Measurements from ENCODE around the gene CD320. TPM values are rescaled to one million over a fixed set of nuclear protein-coding genes. Genes with fewer than 3 reads are reported as not detected.
"Not testable (repeated sequence)": the region's sequence is repeated elsewhere in the genome, so short reads cannot be mapped to it uniquely, and the experiment has no call there.

The CD320 gene
- 10 to 100 TPM; 17.0 to 47.1 (median 38.7) TPM for total RNA-seq
- total RNA-seq (2013) = 23.5 TPM

- Mint-ChIP-seq H3K36me3 (no peaks in the 10 kb centered on the region), H3K4me3 (peak within 1 kb of the TSS; percentile 86), H3K27ac (peak within 1 kb of the TSS; percentile 74 to 85), H3K4me1 (peaks cover 32 to 41% of the 10 kb centered on the region in 2 donors), H3K27me3 (ENCODE audit: low read depth in 2 of 2) (no peaks in the 10 kb centered on the region), H3K9me3 (no peaks in the 10 kb centered on the region)
- DNase-seq (peak; percentile 76 to 92), ATAC-seq (peak; percentile 86 to 93 (median 89))
- Histone ChIP-seq H3K36me3 (ENCODE audit: control insufficient read depth, insufficient read depth, low read length) (peaks cover 22% of the 10 kb centered on the region), H3K4me1 (ENCODE audit: control insufficient read depth, insufficient read depth, low read length) (peaks cover 47% of the 10 kb centered on the region), H3K27ac (ENCODE audit: low read length) (peak within 1 kb of the TSS; percentile 27), H3K9me3 (ENCODE audit: control insufficient read depth, insufficient read depth, low read length) (no peaks in the 10 kb centered on the region), H3K4me3 (ENCODE audit: low read length) (peak within 1 kb of the TSS; percentile 58), H3K27me3 (ENCODE audit: control insufficient read depth, insufficient read depth, low read length) (no peaks in the 10 kb centered on the region)
- 1% methylated on average over 61 of the region's 63 CpGs for WGBS (ENCODE audit: insufficient coverage)
- no peak for TF ChIP-seq CTCF (IDR thresholded peaks at IDR 0.05)
- intact Hi-C loops (cut with micrococcal nuclease) = loop anchor here (1.0 to 5.0 kb wide), 2 partner anchors 13 to 1111 kb away; partner anchors contain the start of genes NDUFA7 and RPS28
Observed at GRCh38 chr19:8307965-8308866, at the start of gene CD320. TSS of gene CD320 (minus strand) at chr19:8308358. CDS start at chr19:8308290, 68 bp downstream.

GRCh38 chr19:8357007-8357521 lies 48.9 kb upstream of the CD320 start:
- Histone ChIP-seq H3K27me3 (ENCODE audit: control insufficient read depth, insufficient read depth, low read length) (peaks cover 5% of the 10 kb centered on the region), H3K36me3 (ENCODE audit: control insufficient read depth, insufficient read depth, low read length) (no peaks in the 10 kb centered on the region), H3K4me1 (ENCODE audit: control insufficient read depth, insufficient read depth, low read length) (peaks cover 9% of the 10 kb centered on the region), H3K27ac (ENCODE audit: low read length) (no peak overlapping the region), H3K4me3 (ENCODE audit: low read length) (no peak overlapping the region), H3K9me3 (ENCODE audit: control insufficient read depth, insufficient read depth, low read length) (no peaks in the 10 kb centered on the region)
- peaks cover 0 to 10% of the 10 kb centered on the region in 2 donors for H3K27me3 Mint-ChIP-seq (ENCODE audit: low read depth in 2 of 2)
- DNase-seq (no peak), ATAC-seq (no peak)
- intact Hi-C loops (cut with micrococcal nuclease) = no loop called here
- no peak for TF ChIP-seq CTCF (IDR thresholded peaks at IDR 0.05)
- WGBS (ENCODE audit: insufficient coverage) = 77% methylated on average over 4 of the region's 4 CpGs
- H3K4me1 Mint-ChIP-seq = peaks cover 4 to 5% of the 10 kb centered on the region in 2 donors
- no peaks in the 10 kb centered on the region for H3K9me3 Mint-ChIP-seq
- H3K27ac Mint-ChIP-seq = no peak overlapping the region
- no peaks in the 10 kb centered on the region for H3K36me3 Mint-ChIP-seq
- no peak overlapping the region for H3K4me3 Mint-ChIP-seq

GRCh38 chr19:8355631-8356402 lies 47.7 kb upstream of the CD320 start:
- peaks cover 9% of the 10 kb centered on the region for H3K4me1 ChIP-seq (ENCODE audit: control insufficient read depth, insufficient read depth, low read length)
- H3K4me3 ChIP-seq (ENCODE audit: low read length) = no peak overlapping the region
- no peak overlapping the region for H3K27ac ChIP-seq (ENCODE audit: low read length)
- intact Hi-C loops (cut with micrococcal nuclease) = no loop called here
- no peaks in the 10 kb centered on the region for H3K36me3 ChIP-seq (ENCODE audit: control insufficient read depth, insufficient read depth, low read length)
- DNase-seq (no peak), ATAC-seq (peak; percentile 33 to 50 (median 38))
- peaks cover 4 to 5% of the 10 kb centered on the region in 2 donors for H3K4me1 Mint-ChIP-seq
- peaks cover 10 to 16% of the 10 kb centered on the region in 2 donors for H3K27me3 Mint-ChIP-seq (ENCODE audit: low read depth in 2 of 2)
- no peak for TF ChIP-seq CTCF (IDR thresholded peaks at IDR 0.05)
- no peak overlapping the region for H3K4me3 Mint-ChIP-seq
- 62% methylated on average over 6 of the region's 6 CpGs for WGBS (ENCODE audit: insufficient coverage)
- H3K9me3 Mint-ChIP-seq = no peaks in the 10 kb centered on the region
- H3K27ac Mint-ChIP-seq = no peak overlapping the region
- no peaks in the 10 kb centered on the region for H3K9me3 ChIP-seq (ENCODE audit: control insufficient read depth, insufficient read depth, low read length)
- peaks cover 6% of the 10 kb centered on the region for H3K27me3 ChIP-seq (ENCODE audit: control insufficient read depth, insufficient read depth, low read length)
- H3K36me3 Mint-ChIP-seq = no peaks in the 10 kb centered on the region

- not testable (repeated sequence) for H3K4me1 ChIP-seq (ENCODE audit: control insufficient read depth, insufficient read depth, low read length)
Observed at GRCh38 chr19:8352845-8353244, 44.7 kb upstream of the CD320 start.

More at GRCh38 chr19:8352845-8353244, 44.7 kb upstream of the CD320 start:
- not testable (repeated sequence) for H3K27me3 ChIP-seq (ENCODE audit: control insufficient read depth, insufficient read depth, low read length); DNase-seq; H3K4me3 Mint-ChIP-seq; H3K4me3 ChIP-seq (ENCODE audit: low read length); H3K9me3 ChIP-seq (ENCODE audit: control insufficient read depth, insufficient read depth, low read length); H3K27ac ChIP-seq (ENCODE audit: low read length); H3K36me3 Mint-ChIP-seq; H3K9me3 Mint-ChIP-seq; H3K36me3 ChIP-seq (ENCODE audit: control insufficient read depth, insufficient read depth, low read length); H3K27ac Mint-ChIP-seq; ATAC-seq; H3K4me1 Mint-ChIP-seq
- 76% methylated on average over 5 of the region's 5 CpGs for WGBS (ENCODE audit: insufficient coverage)
- H3K27me3 Mint-ChIP-seq (ENCODE audit: low read depth in 2 of 2) = peaks cover 15 to 18% of the 10 kb centered on the region in 2 donors
- intact Hi-C loops (cut with micrococcal nuclease) = loop anchor here (2.0 to 5.0 kb wide), 2 partner anchors 229 to 290 kb away; no protein-coding TSS in a partner anchor
